Panc1 (cell line): Measurements from ENCODE around the gene GPSM1. TPM values are rescaled to one million over a fixed set of nuclear protein-coding genes. Genes with fewer than 3 reads are reported as not detected.

Experiments used
- ATAC-seq: fragments of 200-7000 bp; cut with Tn5 transposase; 2 replicates; pipeline ENCODE4 v1.9.1; 2020; ENCODE audit warnings: mild to moderate bottlenecking, moderate library complexity
- BruUV-seq: library from RNA; stranded (reverse); fragments of 400-500 nt; replicated peaks from 2 replicates; lab custom pipeline; 2021; lab: Mats Ljungman, UMichigan
- CTCF ChIA-PET: fragments of 300-600 bp; sonication (Branson Sonifier 250); formaldehyde crosslinking; loops from one replicate; lab custom pipeline; 2022; ENCODE audit warnings: antibody characterized with exemption; lab: Charles Lee
- POLR2A ChIA-PET: fragments of 300-600 bp; sonication (Branson Sonifier 250); formaldehyde crosslinking; loops from one replicate; lab custom pipeline; 2022; ENCODE audit warnings: antibody characterized with exemption; lab: Charles Lee
- DNase-seq: peaks from one replicate; pipeline ENCODE4 v3.0.0-alpha.2; 2010; ENCODE audit warnings: low read depth, low spot score
- H3K27ac ChIP-seq: 2 replicates; pipeline ENCODE4 v1.5.1; 2011; ENCODE audit warnings: mild to moderate bottlenecking, low read length, inconsistent platforms
- H3K27me3 ChIP-seq: fragments of 200-500 bp; sonication (Bioruptor generic); 2 replicates; pipeline ENCODE4 v1.6.0; 2014; ENCODE audit warnings: low read length, inconsistent platforms; ENCODE audit not compliant: control insufficient read depth, insufficient read depth
- H3K36me3 ChIP-seq: fragments of 200-500 bp; sonication (Bioruptor generic); 2 replicates; pipeline ENCODE4 v1.5.1; 2014; ENCODE audit warnings: inconsistent platforms, mild to moderate bottlenecking, low read length, moderate library complexity; ENCODE audit not compliant: control insufficient read depth, insufficient read depth
- H3K4me1 ChIP-seq: 2 replicates; pipeline ENCODE4 v1.5.1; 2011; ENCODE audit warnings: inconsistent platforms, mild to moderate bottlenecking, low read length, moderate library complexity; ENCODE audit not compliant: control insufficient read depth, insufficient read depth
- H3K4me3 ChIP-seq, 2 experiments: 2 replicates each; pipeline ENCODE4 v1.5.1; 2011 to 2012; ENCODE audit warnings: low read depth in 2 of 2, low read length in 2 of 2, mild to moderate bottlenecking in 2 of 2, inconsistent platforms in 1 of 2, moderate library complexity in 1 of 2
- H3K9me3 ChIP-seq: fragments of 200-500 bp; sonication (Bioruptor generic); 2 replicates; pipeline ENCODE4 v1.5.1; 2014; ENCODE audit warnings: low read depth, mild to moderate bottlenecking, inconsistent platforms, low read length, moderate library complexity; ENCODE audit not compliant: control insufficient read depth, insufficient read depth
- CTCF ChIP-seq: fragments of 450-650 bp; IDR thresholded peaks from 2 replicates; pipeline ENCODE4 v1.5.1; 2017; ENCODE audit warnings: mild to moderate bottlenecking
- POLR2AphosphoS5 ChIP-seq: IDR thresholded peaks from 2 replicates; pipeline ENCODE4 v1.6.1; 2012; ENCODE audit warnings: mild to moderate bottlenecking, low read depth, low read length, moderate library complexity
- REST ChIP-seq, 2 experiments: IDR thresholded peaks; 2 replicates each; pipeline ENCODE4 v1.6.1; 2011 to 2012; ENCODE audit warnings: low read depth in 2 of 2, control low read depth in 1 of 2, low read length in 1 of 2, mild to moderate bottlenecking in 1 of 2, moderate library complexity in 1 of 2; ENCODE audit not compliant: insufficient read depth in 1 of 2
- SIN3A ChIP-seq: IDR thresholded peaks from 2 replicates; pipeline ENCODE4 v1.6.1; 2012; ENCODE audit warnings: low read depth, mild to moderate bottlenecking, low read length, moderate library complexity, borderline replicate concordance; ENCODE audit not compliant: insufficient read depth
- TCF7L2 ChIP-seq: IDR thresholded peaks from 2 replicates; pipeline ENCODE4 v1.6.1; 2011; ENCODE audit warnings: mild to moderate bottlenecking, low read depth, low read length, inconsistent platforms
- in situ Hi-C: cut with HindIII; loops from 2 replicates; pipeline ENCODE4 v1.10.0; 2016; ENCODE audit warnings: low sequenced_read_pairs, low pct_unique_long_range_greater_than_20kb
- intact Hi-C: fragments of 100-400 bp; cut with micrococcal nuclease; formaldehyde crosslinking; loops from one replicate; pipeline ENCODE4 v1.10.0; 2022; ENCODE audit not compliant: unreplicated experiment
- total RNA-seq: library from RNA; stranded (reverse); gene quantifications from one replicate; pipeline ENCODE4 v1.2.1, GENCODE V29; 2021; ENCODE audit not compliant: unreplicated experiment

Gene GPSM1
- total RNA-seq, 1 experiment from 2014 or later, result 14.2 TPM

- ChIA-PET CTCF (no interaction called here), POLR2A (no interaction called here)
- intact Hi-C loops, result no loop called here
- Histone ChIP-seq H3K27ac (no peak overlapping the region), H3K4me1 (peaks cover 4% of the 10 kb centered on the region; the same call in 1 of the 2 replicates), H3K36me3 (no peaks in the 10 kb centered on the region), H3K4me3 (no peak overlapping the region), H3K27me3 (no peaks in the 10 kb centered on the region), H3K9me3 (no peaks in the 10 kb centered on the region)
- TF ChIP-seq CTCF (no peak), REST (IDR thresholded peaks at IDR 0.05; ENCODE audit: insufficient read depth in 1 of 2, low read depth in 2 of 2, low read length in 1 of 2) (no peak), TCF7L2 (no peak), POLR2AphosphoS5 (no peak), SIN3A (no peak)
- ATAC-seq (no peak), DNase-seq (no peak)
- no TSS peak for BruUV-seq
- in situ Hi-C loops, result no loop called here
Observed at GRCh38 chr9:136309806-136310220, 17.5 kb upstream of the GPSM1 start.

- no peak overlapping the region for H3K27ac ChIP-seq
- no peaks in the 10 kb centered on the region for H3K27me3 ChIP-seq
- CTCF ChIA-PET, result no interaction called here
- intact Hi-C loops, result no loop called here
- H3K9me3 ChIP-seq, result no peaks in the 10 kb centered on the region
- BruUV-seq, result no TSS peak
- H3K4me1 ChIP-seq, result peaks cover 4% of the 10 kb centered on the region; the same call in 1 of the 2 replicates
- no peaks in the 10 kb centered on the region for H3K36me3 ChIP-seq
- DNase-seq (no peak), ATAC-seq (no peak)
- POLR2A ChIA-PET, result no interaction called here
- in situ Hi-C loops, result no loop called here
- no peak for TF ChIP-seq TCF7L2
- TF ChIP-seq REST (IDR thresholded peaks at IDR 0.05; ENCODE audit: insufficient read depth in 1 of 2, low read depth in 2 of 2, low read length in 1 of 2), result no peak
- no peak overlapping the region for H3K4me3 ChIP-seq
Observed at GRCh38 chr9:136310273-136311030, 16.9 kb upstream of the GPSM1 start.
